T-helper 22 cell (primary cell): ENCODE data around the gene NLGN2.

Experiments used
- DNase-seq: peaks from one replicate; pipeline ENCODE4 v3.0.0-alpha.2; 2020; ENCODE audit warnings: low read depth

The NLGN2 gene

DNA sequence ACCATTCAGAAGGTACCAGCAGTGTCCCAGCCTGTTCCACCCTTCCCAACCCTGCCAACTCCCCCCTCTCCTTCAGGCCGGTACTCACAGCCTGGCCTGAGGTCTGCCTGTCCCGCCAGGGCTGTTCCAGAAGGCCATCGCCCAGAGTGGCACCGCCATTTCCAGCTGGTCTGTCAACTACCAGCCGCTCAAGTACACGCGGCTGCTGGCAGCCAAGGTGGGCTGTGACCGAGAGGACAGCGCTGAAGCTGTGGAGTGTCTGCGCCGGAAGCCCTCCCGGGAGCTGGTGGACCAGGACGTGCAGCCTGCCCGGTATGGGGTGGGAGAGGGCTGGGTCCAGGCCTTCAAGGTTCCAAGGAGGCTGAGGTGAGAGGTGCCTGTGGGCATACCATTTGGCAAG, 7.2 kb downstream of the NLGN2 start:
- no peak for DNase-seq

DNA sequence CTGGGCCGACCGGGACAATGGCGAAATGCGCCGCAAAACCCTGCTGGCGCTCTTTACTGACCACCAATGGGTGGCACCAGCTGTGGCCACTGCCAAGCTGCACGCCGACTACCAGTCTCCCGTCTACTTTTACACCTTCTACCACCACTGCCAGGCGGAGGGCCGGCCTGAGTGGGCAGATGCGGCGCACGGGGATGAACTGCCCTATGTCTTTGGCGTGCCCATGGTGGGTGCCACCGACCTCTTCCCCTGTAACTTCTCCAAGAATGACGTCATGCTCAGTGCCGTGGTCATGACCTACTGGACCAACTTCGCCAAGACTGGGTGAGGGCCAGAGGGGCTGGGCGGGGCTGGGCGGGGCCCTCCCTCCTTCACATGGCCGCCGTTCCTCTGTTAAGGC, 8.1 kb downstream of the NLGN2 start:
- no peak for DNase-seq

GRCh38 chr17:7416323-7416722, 8.7 kb downstream of the NLGN2 start:
- no peak for DNase-seq

DNA sequence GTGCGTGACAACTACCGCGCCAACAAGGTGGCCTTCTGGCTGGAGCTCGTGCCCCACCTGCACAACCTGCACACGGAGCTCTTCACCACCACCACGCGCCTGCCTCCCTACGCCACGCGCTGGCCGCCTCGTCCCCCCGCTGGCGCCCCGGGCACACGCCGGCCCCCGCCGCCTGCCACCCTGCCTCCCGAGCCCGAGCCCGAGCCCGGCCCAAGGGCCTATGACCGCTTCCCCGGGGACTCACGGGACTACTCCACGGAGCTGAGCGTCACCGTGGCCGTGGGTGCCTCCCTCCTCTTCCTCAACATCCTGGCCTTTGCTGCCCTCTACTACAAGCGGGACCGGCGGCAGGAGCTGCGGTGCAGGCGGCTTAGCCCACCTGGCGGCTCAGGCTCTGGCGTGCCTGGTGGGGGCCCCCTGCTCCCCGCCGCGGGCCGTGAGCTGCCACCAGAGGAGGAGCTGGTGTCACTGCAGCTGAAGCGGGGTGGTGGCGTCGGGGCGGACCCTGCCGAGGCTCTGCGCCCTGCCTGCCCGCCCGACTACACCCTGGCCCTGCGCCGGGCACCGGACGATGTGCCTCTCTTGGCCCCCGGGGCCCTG, 9.5 kb downstream of the NLGN2 start:
- no peak for DNase-seq

DNA sequence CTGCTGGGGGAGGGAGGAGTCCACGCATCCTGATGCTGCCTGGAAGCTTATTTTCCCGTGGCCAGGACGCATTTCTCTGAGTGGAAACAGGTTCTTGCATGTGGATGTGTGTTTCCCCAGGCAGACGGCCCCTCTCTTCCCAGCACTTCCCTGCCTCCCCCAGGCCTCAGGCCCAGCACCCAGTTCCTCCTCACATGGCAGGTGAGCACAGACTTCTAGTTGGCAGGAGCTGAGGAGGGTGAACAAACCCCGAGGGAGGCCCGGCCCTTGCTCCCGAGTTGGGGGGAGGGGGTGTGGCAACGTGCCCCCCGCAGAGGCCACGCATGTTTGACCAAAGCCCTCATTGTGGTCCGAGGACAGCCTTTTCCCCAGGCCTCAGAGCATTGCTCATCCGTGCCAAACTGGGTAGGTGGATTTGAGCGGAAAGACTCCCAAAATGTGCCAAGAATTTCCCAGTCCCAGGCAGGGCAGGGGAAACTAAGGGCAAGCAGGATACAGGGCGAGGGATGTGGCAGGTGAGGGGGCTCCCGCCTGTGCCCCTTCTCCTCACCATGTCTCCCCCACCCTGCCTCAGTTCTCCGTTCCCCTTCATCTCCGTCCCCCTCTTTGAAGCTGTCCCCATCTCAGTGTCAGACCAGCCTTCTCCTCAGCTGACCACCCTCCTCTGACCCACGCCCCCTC, 11.0 kb downstream of the NLGN2 start:
- no peak for DNase-seq

DNA sequence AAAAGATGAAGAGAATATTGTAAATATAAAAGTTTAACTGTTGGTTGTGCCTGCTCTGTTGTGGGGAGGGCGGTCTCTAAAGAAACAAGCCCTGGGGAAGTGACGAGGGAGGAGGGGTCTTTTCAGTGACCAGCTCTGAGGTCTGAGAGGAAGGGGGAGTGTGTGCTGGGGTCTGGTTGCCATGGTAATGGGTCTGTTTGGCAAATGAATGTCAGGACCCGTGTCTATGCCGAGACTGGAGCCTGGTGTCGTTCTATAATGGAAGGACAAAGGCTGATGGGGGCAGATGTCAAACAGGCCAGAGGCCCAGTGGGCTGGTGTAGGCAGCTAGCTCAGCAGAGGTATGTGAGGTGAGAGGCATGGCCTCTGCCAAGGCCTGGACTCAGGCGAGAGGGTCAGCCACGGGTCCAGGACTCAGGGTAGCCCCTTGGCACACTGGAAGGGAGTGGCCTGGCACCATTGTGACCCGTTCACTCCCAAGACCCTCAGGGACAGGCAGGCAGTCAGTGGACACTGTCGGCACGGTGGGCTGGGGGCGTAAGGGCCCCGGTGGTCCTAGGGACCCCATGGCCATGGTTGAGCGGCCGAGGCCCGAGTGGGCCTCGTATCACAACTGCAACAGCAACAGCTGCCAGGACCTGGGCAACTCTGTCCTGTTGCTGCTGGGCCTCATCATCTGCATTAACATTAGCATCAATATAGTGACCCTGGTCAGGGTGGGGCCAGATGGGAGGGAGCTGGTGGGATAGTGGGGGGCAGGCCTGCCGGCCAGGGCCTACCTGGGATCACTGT, 12.4 kb downstream of the NLGN2 start, which contains the start of gene SPEM1:
Gene SPEM1 (plus strand): TSS at position 506 of the 792 bp plus-strand sequence. CDS start 61 bp downstream, at position 567.
- DNase-seq = no peak

GRCh38 chr17:7421186-7421585, 13.5 kb downstream of the NLGN2 start:
- no peak for DNase-seq

DNA sequence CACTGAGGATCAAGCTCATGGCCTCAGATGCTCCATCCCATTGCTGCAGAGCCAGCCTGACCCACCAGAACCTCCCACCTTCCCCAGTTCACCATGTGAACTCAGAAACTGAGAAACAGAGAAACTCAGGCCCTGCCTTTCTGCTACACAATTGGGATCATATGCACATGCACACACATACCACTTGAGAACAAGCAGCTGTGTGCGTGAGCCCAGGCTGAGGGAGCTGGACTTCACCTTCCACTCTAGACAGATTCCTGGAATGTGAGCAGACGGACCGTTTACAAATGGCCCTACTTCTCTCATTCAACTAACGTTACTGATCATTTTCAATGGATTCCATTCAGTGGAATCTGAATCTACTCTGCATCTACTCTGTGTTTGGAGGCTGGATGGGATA, 16.0 kb downstream of the NLGN2 start:
- DNase-seq = no peak

GRCh38 chr17:7425316-7425715, 17.7 kb downstream of the NLGN2 start, which contains the start of gene SPEM2:
Gene SPEM2, plus strand, starts transcription at chr17:7425616. Its CDS starts 73 bp downstream, at chr17:7425689.
- no peak for DNase-seq

DNA sequence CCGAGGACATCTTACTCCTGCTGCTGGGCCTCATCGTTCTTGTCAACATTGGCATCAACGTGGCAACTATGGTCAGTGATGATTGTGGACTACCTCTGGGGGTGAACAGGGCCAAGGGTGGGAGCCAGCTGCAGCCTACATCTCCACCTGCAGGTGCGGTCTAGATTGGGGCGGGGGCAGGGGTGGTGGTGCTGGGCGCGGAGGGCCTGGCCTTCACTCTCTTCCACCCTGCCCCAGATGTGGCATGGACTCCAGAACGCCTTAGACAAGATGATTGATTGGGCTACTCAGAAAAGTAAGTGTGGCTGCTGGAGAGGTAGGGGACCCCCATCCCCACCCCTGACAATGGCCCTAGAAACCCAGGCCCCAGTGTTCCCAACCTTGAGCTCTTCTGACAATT, 18.1 kb downstream of the NLGN2 start:
- no peak for DNase-seq

- DNase-seq = no peak
Observed at GRCh38 chr17:7426203-7426863, 18.7 kb downstream of the NLGN2 start.

GRCh38 chr17:7426896-7427489, 19.3 kb downstream of the NLGN2 start:
- no peak for DNase-seq

GRCh38 chr17:7427549-7427948, 19.9 kb downstream of the NLGN2 start:
- DNase-seq = no peak

- no peak for DNase-seq
Observed at GRCh38 chr17:7428557-7428956, 20.9 kb downstream of the NLGN2 start, which contains the start of gene SPEM3. Gene SPEM3, plus strand, starts transcription at chr17:7428857. Its CDS starts 46 bp downstream, at chr17:7428903.

GRCh38 chr17:7429722-7430121, 22.1 kb downstream of the NLGN2 start:
- DNase-seq = no peak

GRCh38 chr17:7431231-7431630, 23.6 kb downstream of the NLGN2 start:
- DNase-seq = no peak

DNA sequence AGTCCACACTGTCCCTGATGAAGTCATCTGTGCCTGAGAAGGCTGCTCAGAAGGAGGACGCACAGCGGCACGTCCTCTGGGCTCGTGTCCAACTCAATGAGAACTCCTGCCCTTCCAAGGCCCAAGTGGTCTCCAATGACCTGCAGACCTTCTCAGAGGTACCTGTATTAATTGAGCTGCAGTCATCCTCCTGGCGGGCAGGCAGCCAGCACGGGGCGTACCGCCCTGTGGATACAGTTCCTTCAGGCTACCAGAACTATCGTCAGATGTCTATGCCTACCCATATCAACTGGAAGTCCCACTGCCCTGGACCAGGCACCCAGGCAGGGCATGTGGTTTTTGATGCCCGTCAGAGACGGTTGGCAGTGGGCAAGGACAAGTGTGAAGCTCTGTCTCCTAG, 24.7 kb downstream of the NLGN2 start:
- no peak for DNase-seq

DNA sequence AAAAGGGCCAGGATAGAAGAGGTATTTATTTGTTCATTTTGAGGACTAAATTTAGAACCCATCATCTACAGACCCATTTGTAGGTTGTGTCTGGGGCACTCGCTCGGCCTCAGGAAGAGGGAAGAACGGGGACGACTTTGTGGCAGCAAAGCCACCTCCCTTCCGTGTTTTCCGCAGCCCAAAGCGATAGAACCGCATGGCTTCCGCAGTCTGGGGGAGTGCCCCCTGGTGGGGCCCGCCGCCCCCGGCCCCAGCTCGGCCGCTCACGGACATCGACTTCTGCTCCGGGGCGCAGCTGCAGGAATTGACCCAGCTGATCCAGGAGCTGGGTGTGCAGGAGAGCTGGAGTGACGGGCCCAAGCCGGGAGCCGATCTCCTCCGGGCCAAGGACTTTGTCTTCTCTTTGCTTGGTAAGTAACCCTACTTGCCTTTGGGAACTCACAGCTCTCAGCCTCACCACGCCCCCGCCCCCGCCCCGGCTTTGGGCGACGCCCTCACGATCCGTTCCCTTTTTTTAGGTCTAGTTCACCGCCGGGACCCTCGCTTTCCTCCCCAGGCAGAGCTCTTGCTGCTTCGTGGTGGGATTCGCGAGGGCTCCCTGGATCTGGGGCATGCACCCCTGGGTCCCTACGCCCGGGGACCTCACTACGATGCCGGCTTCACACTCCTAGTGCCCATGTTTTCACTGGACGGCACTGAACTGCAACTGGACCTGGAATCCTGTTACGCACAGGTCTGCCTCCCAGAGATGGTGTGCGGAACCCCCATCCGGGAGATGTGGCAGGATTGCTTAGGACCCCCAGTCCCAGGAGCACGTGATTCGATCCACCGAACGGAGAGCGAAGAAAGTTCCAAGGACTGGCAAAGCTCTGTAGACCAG, 28.3 kb downstream of the NLGN2 start:
- DNase-seq = peak; percentile 47

DNA sequence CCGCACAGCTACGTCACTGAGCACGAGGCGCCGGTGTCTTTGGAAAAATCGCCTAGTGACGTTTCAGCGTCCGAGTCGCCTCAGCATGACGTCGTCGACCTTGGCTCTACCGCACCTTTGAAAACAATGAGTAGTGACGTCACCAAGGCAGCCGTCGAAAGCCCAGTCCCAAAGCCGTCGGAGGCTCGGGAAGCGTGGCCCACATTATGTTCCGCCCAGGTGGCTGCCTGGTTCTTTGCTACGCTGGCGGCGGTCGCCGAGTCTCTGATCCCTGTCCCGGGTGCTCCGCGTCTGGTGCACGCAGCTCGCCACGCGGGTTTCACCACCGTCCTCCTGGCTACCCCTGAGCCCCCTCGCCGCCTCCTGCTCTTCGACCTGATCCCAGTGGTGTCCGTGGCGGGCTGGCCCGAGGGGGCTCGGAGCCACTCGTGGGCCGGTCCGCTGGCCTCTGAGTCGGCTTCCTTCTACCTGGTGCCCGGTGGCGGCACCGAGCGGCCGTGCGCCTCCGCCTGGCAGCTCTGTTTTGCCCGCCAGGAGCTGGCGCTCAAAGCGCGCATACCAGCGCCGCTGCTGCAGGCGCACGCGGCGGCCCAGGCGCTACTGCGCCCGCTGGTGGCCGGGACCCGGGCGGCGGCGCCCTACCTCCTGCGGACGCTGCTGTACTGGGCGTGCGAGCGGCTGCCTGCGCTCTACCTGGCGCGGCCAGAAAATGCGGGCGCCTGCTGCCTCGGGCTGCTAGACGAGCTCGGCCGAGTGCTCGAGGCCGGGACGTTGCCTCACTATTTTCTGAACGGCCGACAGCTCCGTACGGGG, 29.1 kb downstream of the NLGN2 start:
- DNase-seq = peak; percentile 59

DNA sequence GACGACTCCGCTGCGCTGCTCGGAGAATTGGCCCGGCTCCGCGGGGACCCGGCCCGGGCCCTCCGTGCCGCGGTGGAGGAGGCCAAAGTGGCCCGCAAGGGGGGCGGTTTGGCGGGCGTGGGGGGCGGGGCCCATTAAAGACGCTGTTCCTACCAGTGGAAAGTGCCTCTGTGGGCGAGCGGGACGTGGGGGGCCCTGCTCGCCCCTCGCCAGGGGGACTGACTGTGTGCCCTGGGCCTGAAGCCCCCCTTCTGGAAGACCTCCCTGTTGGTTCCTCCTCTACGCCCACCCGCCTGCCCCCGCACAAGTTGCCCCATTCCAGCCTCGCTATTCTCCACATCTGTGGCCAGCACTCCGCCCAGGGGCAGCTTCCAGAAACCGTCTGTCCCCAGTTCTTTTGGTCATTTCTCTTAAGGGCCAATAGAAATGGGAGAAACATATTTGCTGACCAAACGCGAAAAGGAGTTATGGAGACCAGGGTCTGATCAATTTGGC, 29.8 kb downstream of the NLGN2 start:
- no peak for DNase-seq
